ENCODE results near the gene SIRT6. TPM values are rescaled to one million over a fixed set of nuclear protein-coding genes. Genes with fewer than 3 reads are reported as not detected.
"Not testable (repeated sequence)": the region's sequence is repeated elsewhere in the genome, so short reads cannot be mapped to it uniquely, and the experiment has no call there.

SIRT6 gene
- total RNA-seq, 1 donor from 2014 or later, result 34.8 TPM

GRCh38 chr19:4140237-4140711 lies 42.1 kb downstream of the SIRT6 start:
- peaks cover 25% of the 10 kb centered on the region for H3K27me3 Mint-ChIP-seq (ENCODE audit: low read depth)
- H3K36me3 Mint-ChIP-seq (ENCODE audit: low read depth), result no peaks in the 10 kb centered on the region
- peak; percentile 36 for DNase-seq (ENCODE audit: low read depth, low spot score)
- H3K4me1 Mint-ChIP-seq, result peaks cover 8% of the 10 kb centered on the region
- no peak overlapping the region for H3K4me3 Mint-ChIP-seq
- H3K9me3 Mint-ChIP-seq, result no peaks in the 10 kb centered on the region
- H3K27ac Mint-ChIP-seq (ENCODE audit: unreplicated experiment), result no peak overlapping the region
- peak; percentile 64 for TF ChIP-seq CTCF (conservative IDR thresholded peaks at IDR 0.05)

GRCh38 chr19:4139614-4140236 lies 42.6 kb downstream of the SIRT6 start:
- DNase-seq (ENCODE audit: low read depth, low spot score), result peak; percentile 87
- Mint-ChIP-seq H3K27ac (ENCODE audit: unreplicated experiment) (no peak overlapping the region), H3K9me3 (no peaks in the 10 kb centered on the region), H3K4me3 (no peak overlapping the region), H3K36me3 (ENCODE audit: low read depth) (no peaks in the 10 kb centered on the region), H3K27me3 (ENCODE audit: low read depth) (peaks cover 23% of the 10 kb centered on the region), H3K4me1 (peaks cover 8% of the 10 kb centered on the region)
- TF ChIP-seq CTCF (conservative IDR thresholded peaks at IDR 0.05), result peak; percentile 73

GRCh38 chr19:4138445-4138844 lies 43.9 kb downstream of the SIRT6 start:
- Mint-ChIP-seq H3K27me3 (ENCODE audit: low read depth) (peaks cover 12% of the 10 kb centered on the region), H3K4me1 (peaks cover 8% of the 10 kb centered on the region), H3K9me3 (no peaks in the 10 kb centered on the region), H3K27ac (ENCODE audit: unreplicated experiment) (no peak overlapping the region), H3K4me3 (no peak overlapping the region), H3K36me3 (ENCODE audit: low read depth) (no peaks in the 10 kb centered on the region)
- TF ChIP-seq CTCF (conservative IDR thresholded peaks at IDR 0.05), result no peak
- DNase-seq (ENCODE audit: low read depth, low spot score), result no peak

- peaks cover 5% of the 10 kb centered on the region for H3K27me3 Mint-ChIP-seq (ENCODE audit: low read depth)
- H3K9me3 Mint-ChIP-seq, result no peaks in the 10 kb centered on the region
- no peak overlapping the region for H3K27ac Mint-ChIP-seq (ENCODE audit: unreplicated experiment)
- H3K4me1 Mint-ChIP-seq, result peaks cover 8% of the 10 kb centered on the region
- no peak for TF ChIP-seq CTCF (conservative IDR thresholded peaks at IDR 0.05)
- no peak overlapping the region for H3K4me3 Mint-ChIP-seq
- no peaks in the 10 kb centered on the region for H3K36me3 Mint-ChIP-seq (ENCODE audit: low read depth)
- no peak for DNase-seq (ENCODE audit: low read depth, low spot score)
Observed at GRCh38 chr19:4136680-4137088, 45.7 kb downstream of the SIRT6 start.

- not testable (repeated sequence) for H3K27ac Mint-ChIP-seq (ENCODE audit: unreplicated experiment)
Observed at GRCh38 chr19:4135386-4135785, 47.0 kb downstream of the SIRT6 start.

GRCh38 chr19:4134351-4134750 lies 48.0 kb downstream of the SIRT6 start:
- Mint-ChIP-seq H3K4me1 (peaks cover 8% of the 10 kb centered on the region), H3K27me3 (ENCODE audit: low read depth) (no peaks in the 10 kb centered on the region), H3K27ac (ENCODE audit: unreplicated experiment) (no peak overlapping the region), H3K9me3 (no peaks in the 10 kb centered on the region), H3K36me3 (ENCODE audit: low read depth) (no peaks in the 10 kb centered on the region), H3K4me3 (no peak overlapping the region)
- no peak for DNase-seq (ENCODE audit: low read depth, low spot score)
- no peak for TF ChIP-seq CTCF (conservative IDR thresholded peaks at IDR 0.05)

More at GRCh38 chr19:4135386-4135785, 47.0 kb downstream of the SIRT6 start:
- DNase-seq (ENCODE audit: low read depth, low spot score); H3K27me3 Mint-ChIP-seq (ENCODE audit: low read depth); H3K36me3 Mint-ChIP-seq (ENCODE audit: low read depth); H3K4me3 Mint-ChIP-seq; H3K9me3 Mint-ChIP-seq: not testable (repeated sequence)
- H3K4me1 Mint-ChIP-seq, result peaks cover 14% of the 10 kb centered on the region

Data from neural crest cell (in vitro differentiated cells).